Stimulated activated CD4-positive, alpha-beta T cell treated with anti-CD3 and anti-CD28 coated beads, Interleukin-1b, Interleukin-23, amount 100 ng/mL, for 1 hour (primary cell): Measurements from ENCODE around the gene FOLR3.
A peak's percentile ranks its signal among the peaks of the same experiment; 100 is the strongest.
"Not testable (repeated sequence)": the region's sequence is repeated elsewhere in the genome, so short reads cannot be mapped to it uniquely, and the experiment has no call there.

ENCODE experiments used
- DNase-seq, 2 donors: peaks; one replicate each; pipeline ENCODE4 v3.0.0-alpha.2; 2020; ENCODE audit warnings: low read depth in 2 of 2

The FOLR3 gene

DNA sequence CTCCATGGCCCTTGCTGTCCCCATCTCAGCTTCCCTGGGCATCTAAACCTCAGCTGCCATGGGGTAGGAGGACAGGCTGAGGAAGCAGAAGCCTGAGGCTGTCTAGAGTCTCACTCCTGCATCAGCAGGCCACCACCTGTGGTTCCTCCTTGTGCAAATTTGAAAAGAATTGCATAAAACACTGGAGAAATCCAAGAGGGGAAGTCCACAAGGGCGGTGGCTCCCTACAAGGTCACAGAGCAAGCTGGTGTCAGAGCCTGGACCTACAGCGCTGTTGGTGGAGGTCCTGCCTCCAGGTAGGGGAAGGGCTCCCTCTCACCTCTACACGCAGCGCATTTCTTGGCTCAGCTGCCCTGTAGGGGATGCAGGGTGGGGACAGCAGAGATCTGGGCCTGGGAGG, at the start of gene FOLR3:
TSS of gene FOLR3 (plus strand) at position 253 of the 400 bp plus-strand sequence. CDS start 228 bp downstream, outside the sequence.
- DNase-seq: not testable (repeated sequence)

DNA sequence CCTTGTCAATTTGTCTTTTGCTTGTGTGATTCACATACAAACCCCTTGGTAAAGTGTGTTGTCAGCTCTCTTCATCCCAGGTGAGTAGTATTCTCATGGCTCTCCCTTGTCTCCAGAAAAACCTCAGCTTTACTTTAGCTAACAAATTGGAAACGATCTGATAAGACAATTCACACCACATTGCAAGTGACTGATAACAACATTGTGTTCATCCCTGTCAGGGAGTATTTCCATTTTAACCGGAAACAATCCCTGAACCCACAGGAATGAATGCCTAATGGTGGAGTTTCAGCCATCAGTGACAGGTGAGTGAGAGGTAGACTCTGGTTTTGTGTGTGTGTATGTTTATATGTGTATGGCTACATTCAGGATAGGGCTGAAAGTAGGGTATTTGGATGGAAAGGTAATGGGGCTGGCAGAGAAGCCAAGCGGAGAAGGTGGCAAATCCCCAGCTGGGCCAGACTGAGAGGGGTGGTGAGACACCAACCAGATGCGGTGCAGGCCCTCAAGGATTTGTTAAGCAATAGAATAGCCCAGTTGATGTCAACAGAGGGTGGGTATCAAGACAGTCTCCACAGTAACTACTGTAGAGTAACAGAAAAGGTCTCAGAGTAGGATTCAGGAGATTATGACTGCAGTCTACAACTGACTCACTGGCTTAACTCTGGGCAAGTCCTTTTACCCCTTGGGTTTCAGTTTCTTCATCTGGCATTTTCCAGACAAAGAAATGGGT, 47.3 kb upstream of the FOLR3 start:
- DNase-seq: no peak

DNA sequence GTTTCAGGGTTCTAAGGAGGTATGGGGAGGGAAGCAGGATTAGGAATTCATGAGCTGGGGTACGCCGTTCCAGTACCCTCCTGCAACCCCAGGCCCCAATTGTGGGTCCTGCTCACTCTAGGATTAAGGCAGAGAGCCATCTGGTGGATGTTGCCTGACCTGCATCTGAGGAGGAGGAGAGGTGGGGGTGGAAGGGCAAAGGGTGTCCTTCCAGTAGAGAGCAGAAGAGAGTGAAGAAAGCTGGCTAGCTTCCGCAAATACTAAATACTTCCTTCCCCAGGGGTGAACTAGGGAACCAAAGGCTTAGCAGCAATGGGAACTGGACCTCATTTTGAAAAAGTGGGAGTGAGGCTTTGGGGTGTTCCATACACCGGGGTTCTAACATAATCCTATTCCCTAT, 44.2 kb upstream of the FOLR3 start:
- DNase-seq: peak; percentile 39 to 48

DNA sequence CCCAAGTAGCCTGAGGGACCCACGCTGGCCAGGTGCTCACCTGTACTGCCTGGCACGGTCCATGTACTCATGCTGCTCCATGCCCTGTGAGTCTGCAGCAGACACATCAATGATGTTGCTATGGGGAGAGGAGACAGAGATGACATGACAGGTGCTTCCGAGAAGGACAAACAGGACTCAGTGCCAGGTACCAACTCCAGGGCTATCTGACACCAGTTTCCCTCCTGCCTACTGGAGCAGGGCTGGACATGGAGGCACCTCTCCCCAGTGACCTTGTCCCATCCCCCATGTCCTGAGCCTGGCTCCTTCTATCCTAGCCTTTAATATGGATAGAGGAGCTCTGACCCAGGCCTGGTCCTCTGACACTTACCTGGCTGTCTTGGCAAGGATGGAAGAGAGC, 36.8 kb upstream of the FOLR3 start:
- DNase-seq: no peak

DNA sequence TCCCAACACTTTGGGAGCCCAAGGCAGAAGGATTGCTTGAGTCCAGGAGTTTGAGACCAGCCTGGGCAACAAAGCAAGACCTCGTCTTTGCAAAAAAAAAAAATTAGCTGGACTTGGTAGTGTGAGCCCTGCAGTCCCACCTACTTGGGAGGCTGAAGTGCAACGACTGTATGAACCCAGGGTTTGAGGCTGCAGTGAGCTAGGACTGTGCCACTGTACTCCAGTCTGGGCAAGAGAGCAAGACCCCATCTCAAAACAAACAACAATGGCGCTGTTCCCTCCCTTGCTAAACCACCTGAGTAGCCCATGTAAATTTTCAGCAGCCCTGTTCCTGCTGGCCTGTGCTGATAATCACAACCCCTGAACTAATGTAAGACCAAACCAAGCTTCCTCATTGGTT, 35.5 kb upstream of the FOLR3 start:
- no peak for DNase-seq

DNA sequence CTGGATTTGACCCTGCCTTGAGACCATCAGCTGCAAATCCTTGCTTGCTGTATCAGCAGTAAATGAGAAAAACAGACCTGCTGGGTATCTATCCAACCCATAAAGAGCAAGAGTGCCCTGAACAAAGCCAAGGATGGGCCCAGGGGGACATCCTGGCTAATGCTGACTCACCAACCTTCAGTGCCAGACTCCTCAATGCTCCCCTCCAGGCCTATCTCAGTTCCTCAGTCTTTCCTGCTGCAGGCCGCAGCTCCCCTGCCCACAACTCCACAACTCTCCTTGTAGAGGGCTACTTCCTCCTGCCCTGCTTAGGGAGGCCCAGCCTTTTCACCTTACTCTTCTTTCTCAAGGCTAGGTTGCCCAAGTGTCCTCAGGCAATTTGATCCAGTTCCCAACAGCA, 35.1 kb upstream of the FOLR3 start:
- no peak for DNase-seq

DNA sequence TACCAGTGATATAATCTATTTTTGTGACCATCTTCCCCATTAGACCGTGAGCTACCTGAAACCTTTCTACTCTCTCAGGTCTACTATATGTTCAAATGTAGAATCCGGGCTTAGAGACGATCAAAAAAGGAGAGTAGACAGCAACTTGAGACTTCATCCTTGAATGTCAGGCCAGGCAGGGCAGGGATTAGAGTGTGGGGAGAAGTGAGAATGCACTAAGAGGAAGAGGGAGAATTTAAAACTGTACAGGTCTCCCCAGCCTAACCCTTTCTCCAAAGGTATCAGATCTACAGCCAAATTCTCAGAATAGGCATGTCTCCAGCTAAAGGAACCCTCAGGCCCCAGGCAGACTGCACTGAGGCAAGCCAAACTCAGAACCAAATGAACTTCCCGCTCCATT, 33.4 kb upstream of the FOLR3 start:
- DNase-seq: no peak

DNA sequence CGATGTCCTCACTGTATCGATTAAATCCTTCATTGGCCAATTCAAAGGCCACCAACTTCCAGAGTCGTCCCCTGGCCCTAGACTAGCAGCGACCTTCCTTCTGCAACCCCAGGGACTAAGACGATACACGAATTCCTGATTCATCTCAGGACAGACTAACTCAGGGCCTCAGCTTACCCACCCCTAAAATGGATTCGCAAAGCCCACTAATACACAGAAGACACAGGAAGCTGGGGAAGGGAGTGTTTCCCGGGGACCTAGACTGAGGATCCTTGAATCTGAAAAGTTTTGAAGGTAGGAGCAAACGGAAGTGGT, 32.9 kb upstream of the FOLR3 start:
- DNase-seq: no peak

DNA sequence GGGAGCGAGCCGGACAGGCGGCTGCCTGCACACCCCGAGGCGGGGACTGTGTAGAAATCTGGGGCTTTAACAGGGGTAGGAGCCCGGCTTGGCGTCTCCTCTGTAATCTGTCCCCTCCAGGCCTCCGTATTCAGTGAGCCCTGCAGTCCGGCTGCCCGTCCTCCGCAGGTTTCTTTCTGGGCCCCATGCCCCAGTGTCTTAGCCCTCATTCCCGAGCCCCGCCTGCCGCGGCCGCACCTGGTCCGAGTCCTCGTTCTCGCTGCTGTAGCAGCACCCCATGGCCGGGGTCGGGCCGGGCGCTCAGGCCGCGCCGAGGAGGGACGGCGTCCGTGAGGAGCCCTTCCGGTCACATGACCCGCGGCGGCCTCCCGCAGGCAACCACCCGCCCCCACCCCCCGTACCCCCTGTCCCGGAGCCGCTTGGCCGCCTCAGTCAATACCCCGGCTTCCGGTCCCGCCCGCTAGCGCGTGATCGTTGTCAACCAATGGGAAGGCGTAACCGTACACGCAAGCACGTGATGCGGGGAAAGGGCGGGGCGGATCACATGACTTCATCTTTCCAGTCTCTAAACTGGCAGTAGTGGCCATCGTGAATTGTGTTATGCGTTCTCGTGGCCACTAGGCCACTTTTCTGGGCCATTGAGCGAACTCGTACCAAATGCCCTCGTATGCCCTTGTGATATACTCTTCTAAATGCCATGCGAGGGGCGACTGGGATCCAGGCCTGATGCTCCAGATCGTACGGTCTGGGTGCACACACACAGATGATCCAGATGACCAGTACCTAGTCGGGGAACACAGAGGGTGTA, 32.4 kb upstream of the FOLR3 start, which contains the start of gene LAMTOR1:
TSS of gene LAMTOR1 (minus strand) at position 352 of the 808 bp plus-strand sequence. CDS start at position 279, 73 bp downstream.
- DNase-seq: peak; percentile 89 to 92

DNA sequence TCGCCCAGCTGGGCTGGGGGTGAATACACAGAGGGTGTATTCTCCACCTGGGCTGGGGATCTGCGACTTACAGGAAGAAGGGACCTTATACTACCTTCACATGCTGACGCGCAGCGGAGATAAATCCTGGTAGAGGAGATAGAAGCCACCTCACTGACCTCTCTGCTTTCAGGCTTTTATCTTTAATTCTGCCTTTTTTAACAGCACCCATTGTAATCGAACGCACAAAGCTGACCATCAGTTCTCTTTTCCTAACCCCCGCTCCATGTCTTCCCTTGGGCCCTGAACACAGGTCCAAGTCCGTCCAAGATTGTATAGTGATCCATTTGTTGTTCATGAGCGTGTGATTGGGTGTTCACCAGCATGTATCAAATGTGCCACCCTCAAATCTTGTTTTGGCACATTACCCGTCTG, 31.8 kb upstream of the FOLR3 start:
- no peak for DNase-seq

DNA sequence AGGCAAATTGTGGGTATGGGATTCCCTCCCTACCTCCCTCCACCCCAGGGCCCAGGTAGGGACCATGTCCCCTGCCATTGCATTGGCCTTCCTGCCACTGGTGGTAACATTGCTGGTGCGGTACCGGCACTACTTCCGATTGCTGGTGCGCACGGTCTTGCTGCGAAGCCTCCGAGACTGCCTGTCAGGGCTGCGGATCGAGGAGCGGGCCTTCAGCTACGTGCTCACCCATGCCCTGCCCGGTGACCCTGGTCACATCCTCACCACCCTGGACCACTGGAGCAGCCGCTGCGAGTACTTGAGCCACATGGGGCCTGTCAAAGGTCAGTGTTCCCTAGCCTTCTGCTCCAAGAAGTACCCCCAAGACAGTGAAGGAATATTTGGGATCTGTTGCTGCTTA, 29.6 kb upstream of the FOLR3 start, which contains the start of gene TOMT:
TSS of gene TOMT (plus strand) at position 37 of the 400 bp plus-strand sequence. CDS start at position 65, 28 bp downstream.
- DNase-seq: no peak

DNA sequence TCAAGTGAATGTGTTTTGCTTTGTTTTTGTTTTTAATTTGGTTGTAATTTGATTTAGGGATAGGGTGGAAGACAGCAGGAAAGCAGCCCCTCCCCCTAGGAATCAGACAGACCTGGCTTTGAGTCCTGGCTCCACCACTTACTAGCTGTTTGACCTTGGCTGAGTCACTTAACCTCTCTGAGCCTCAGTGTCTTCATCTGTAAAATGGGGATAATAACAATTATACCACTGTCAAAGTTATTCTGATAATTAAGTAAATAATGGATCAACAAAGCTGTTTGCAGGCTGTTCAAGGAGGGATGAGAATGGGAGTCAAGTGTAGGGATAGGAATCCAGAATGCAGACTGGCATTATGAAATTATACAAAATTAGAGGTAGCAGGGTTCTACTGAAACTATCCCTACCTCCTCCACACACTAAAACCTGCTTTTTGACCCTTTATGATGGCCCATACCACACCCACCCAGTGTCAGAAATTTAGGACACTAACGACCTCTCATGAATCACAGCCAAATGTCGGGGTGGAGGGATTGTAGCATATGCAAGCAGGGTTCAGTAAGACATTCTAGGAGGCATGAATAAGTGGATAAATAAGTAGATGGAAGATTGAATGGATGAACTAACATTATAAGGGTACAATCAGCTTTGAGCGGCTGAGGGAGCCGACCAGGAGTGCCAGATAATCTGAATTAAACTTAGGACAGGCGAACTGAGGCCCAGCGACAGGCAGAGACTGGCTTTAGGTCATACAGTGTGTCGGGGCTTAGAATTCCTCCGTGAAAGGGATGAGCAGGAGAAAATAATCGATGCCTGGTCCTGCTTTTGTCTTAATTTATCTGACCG, 24.0 kb upstream of the FOLR3 start:
- DNase-seq: no peak

DNA sequence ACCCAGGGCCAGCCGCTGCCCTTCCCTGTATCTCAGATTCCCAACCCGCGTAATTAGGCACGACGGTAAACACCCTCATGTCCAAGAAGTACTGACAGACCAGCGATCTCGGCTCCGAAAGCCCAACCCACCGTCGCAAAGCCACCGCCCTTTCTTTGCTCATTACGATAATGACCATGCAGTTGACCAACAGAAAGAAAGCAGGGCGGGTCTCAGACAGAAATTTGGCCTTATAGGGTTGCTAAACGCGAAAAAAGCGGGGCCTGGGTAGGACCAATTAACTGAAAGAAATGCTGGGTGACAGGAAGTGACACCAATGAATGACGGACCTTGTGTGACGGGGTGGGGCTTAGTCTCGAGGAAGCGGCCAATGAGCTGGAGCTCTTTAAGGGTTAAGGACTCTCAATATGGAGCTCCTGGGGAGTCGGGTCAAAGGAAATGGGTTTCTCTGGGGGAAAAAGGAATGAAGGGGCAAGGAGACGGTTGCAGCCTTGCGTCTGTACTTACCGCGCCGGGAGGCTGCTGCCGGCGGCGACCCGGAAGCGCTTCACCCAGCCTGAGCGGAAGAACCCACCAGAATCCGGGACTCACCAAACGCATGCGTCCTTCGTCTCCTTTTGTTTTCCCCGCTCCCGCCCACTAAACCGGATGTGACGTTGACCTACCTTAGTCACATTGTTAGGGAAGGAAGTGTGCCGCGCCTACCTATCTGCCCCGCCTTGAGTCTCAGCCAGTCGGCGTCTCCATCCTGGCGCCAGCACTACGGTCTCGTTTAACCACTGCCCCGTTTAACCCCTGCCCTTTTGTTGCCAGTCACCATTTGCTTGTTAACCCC, 23.2 kb upstream of the FOLR3 start, which contains the start of gene ANAPC15:
TSS of gene ANAPC15 (minus strand) at position 553 of the 835 bp plus-strand sequence. CDS start 1,419 bp downstream, outside the sequence.
- peak; percentile 91 to 97 for DNase-seq

DNA sequence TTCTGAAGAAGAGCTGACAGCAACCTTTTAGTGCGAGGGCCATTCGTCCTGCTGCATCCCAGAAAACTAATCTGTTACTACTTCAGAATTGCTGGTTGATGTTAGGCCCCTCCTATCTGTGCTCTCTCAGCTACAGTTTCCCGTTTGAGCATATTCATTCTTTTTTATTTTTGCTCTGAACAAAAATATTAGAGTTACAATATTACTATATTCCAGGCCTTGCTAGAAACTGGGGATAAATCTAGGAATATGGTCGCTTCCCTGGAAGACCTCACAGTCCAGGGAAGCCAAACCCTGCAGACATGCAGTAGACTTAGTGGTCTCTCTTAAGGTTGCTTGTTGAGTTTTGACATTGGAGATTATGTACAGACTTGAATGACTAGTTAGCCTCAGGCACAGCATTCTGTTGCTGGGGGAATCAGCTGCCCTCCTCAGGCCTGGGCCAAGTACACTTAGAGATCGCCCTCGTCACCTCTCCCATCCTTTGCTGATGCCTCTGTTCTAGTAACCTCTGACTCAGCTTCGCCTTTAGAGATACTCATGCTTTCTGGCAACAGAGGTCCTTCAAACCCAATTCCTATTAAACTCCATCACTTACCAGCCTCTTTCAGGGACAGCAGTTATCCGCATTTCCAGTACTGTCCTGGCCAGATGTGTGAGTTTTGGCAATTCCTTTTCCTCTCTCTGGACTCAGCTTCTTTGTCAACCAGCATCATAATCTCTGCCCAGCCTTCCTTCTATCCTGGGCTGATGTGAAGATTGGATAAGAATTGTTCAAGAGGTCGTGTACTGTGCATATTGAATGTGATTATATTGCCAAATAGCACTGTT, 22.3 kb upstream of the FOLR3 start:
- no peak for DNase-seq

DNA sequence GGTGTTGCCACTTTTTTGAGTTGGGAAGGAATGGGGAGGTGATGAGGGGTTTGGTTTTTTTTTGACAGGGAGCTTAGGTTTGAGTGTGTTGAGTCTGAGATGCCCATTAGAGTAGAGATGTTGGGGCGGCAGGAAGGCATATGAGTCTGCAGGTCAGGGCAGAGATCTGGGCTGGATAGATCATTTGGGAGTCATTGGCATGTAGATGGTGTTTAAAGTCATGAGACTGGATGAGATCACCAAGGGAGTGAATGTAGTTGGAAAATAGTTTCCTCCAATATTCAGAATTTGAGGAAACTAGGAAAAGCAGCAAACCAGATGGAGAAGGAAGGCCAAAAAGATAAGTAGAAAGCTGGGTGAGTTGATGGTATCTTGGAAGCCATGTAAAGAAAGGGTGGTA, 21.0 kb upstream of the FOLR3 start:
- DNase-seq: no peak

DNA sequence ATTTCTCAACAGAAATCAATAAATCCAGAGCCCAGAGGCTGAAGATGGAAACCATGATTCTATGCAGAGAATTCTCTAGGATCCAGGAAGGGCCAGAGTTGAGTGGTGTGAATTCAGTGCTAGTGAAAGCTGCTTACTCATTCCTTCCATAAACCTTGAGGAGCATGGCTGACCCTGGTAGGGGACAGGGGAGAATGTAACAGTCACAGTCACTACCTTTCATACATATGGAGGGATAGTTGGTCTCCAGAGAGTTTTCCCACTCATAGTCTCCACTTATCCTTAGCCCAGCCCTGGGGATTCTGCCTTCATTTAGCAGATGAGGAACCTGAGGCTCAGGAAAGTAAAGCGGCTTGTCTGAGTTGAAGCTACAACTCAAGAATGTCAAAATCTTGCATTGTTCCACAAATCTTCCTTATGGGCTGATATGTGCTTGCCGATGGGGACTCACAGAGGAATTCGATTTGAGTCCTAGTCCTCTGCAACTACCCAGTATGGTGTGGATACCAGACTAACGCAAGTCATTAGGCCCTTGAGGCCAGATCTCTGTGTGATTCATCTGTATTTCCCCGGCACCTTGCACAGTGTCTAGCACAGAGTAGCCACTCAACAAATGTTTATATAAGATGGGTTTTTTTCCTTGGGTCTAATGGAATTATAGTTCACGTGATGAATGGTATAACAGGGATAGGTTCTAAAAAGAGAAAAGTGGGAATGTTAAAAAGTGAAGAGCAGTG, 19.3 kb upstream of the FOLR3 start:
- no peak for DNase-seq

DNA sequence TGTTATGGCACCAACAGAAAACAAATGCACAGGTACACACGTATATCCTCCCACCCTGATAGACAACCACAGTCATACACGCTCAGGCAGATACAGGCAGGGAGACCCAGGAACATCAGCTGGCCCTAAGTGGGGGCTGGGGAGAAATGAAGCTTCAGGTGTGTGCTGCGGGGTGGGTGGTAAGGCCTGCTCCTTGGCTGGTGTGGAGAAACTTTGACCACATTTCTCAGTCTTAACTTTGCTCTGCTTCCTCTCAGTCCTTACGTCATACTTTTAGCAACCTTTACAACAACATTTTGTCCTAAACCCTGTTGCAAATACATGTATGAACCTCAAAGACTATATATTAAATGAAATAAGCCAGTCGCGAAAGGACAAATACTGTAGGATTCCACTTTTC, 16.3 kb upstream of the FOLR3 start:
- DNase-seq: no peak

DNA sequence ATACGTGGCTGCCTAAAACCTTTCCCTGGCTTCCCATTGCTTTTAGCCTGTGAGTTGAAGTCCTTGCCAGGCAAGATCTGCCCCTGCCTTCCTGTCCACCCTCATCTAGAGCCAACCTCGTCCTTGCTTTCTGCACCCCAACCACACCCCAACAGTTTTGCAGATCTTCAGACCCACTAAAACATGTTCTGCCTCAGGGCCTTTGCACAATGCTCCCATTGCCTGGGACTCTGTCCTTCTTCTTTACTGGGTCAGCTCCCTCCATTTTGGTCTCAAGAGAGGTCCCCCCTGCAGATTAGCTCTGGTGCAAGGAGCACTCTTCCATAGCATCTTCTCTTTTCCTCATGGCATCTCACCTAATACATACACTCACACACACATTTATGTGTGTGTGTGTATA, 14.6 kb upstream of the FOLR3 start:
- DNase-seq: no peak

DNA sequence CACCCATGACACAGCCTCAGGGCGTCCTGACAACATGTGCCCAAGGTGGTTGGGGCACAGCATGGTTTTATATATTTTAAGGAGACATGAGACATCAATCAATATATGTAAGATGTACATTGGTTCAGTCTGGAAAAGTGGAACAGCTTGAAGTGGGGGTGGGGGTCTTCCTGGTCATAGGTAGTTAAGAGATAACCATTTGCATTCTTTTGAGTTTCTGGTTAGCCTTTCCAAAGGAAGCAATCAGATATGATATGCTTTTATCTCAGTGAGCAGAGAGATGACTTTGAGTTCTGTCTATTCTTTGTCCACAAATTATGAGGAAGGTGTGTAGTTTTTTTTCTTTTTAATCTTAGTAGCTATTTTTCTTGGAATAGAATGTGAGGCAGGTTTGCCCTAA, 12.9 kb upstream of the FOLR3 start:
- DNase-seq: no peak
